Activated CD8-positive, alpha-beta memory T cell treated with anti-CD3 and anti-CD28 coated beads, Interleukin-2, amount 50 U/mL, for 1 hour (primary cell): ENCODE measurements around the gene INO80B.

Experiments
- DNase-seq: peaks from one replicate; pipeline ENCODE4 v3.0.0-alpha.2; 2020; ENCODE audit errors: extremely low read depth

Gene INO80B

DNA sequence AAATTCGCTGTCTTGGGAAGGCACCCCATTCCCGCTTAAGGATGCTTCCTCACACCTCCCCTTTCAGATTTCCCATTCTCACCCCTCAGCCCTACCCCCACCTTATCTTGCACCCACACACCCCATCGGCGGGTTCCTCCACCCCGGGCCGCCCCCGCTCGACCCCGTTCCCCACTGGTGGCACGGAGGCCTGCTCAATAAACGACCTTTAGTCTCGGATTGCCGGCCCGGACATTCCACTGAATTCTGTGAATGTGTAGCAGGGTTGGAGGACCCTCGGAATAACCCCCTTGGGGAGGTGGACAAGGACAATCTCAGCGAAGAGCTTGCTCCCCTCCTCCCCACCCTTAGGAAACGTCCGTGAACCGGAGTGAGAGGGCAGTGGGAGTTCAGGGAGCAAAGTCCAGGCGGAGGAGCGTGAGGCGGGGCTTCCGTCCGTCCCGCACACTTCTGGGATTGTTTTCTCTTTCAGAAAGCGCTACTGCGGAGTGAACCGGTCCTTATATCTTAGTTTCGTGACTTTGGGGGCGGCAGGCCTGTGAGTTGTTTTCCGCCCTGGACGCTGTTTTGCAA lies 47.3 kb downstream of the INO80B start:
- no peak for DNase-seq

DNA sequence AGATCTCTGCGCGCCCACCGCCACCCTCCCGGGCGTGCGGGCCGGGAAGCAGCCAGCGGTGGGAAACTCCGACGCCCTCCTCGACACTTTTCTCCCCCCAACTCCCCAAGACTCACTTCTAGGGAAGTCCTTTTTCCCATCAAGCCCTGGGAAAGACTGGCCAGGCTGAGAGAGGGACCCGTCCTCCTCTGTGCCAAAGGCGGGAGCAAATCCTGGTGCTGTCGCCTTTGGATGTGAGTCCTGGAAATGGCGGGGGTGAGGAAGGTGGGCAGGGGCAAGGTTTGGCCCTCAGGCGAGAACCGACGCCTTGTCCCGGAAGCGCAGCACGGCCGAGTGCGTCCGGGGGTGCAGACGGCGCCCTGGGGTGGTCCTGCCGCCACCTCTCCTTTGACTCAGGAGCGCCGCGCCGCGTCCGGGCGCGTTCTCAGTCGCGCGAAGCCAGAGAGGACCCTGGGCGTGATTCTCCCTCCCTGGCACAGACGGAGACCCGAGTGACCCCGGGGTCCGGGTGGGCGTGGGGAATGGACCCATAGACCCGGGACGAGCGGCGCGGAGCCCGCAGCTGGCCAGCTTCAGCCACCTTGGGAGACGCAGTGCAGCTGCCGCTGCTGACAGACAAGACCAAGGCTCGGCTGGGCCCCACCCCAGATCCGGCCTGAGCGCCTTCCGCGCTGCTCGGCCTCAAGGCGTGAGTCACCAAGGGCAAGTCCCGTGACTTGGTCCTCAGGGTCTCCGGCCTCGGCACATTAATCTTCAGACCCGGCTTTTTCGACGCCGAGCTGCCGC lies 48.0 kb downstream of the INO80B start:
- no peak for DNase-seq

DNA sequence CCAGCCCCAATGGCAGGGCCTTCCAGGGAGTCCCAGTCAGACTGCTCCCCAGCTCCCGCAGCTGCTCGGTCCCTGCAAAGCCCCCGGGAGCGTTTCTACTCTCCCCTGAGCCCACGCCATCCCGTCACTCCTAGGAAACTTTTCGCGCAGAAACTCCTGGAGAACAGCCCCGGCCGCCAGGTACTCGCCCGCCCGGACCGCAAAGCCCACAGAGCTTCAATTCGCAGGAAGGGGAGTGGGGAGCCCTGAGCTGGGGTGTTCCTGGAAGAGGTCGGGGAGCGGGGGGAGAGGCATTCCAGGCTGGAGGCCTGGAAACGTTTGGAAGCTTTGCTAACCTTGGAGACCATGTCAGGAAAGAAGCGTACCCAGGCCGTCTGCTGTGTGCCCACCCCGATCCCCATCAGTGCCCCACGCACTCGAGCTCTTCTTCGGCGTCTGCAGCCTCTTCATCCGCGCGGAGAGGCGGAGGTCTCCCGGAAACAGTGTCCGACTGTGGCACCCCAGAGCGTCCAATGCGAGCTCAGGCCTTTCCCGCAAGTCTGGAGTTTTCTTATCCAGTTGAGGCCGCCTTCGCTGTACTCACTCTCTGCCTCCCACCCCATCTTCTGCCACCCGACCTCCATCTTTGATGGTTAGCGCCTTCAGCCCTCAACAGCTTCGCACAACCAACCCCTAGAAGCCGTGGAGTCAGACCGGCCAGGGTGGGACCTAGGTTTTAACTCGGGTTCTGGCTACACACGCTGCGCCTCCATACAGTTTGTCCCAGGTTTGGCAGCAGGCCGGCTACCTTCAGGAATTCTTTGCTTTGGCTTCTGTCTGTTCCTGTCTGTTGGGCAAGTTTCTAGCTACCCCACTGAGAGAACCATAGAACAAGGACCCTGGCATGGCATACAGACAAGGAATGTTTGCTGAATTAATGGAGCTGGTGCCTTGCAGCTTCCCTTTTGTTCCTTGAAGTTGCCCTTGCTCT lies 48.9 kb downstream of the INO80B start:
- no peak for DNase-seq

DNA sequence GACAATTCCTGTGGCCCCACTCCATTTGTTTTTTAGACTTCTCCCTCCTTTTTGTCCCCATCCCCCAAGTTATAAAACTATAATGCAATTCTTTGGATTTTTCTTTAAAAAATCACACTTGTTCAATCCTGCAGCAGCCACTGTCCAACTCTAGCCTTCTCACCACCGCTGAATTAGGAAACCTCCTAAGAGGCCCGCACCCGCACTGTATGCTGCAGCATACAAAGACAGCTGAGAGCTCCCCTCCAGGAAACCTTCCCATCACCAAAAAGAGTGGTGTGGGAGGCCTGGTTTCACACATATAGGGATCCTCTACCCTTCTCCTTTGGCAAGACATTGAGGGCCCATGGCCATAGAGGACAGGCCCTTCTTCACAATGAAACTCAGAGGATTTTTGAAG lies 49.7 kb downstream of the INO80B start:
- no peak for DNase-seq

DNA sequence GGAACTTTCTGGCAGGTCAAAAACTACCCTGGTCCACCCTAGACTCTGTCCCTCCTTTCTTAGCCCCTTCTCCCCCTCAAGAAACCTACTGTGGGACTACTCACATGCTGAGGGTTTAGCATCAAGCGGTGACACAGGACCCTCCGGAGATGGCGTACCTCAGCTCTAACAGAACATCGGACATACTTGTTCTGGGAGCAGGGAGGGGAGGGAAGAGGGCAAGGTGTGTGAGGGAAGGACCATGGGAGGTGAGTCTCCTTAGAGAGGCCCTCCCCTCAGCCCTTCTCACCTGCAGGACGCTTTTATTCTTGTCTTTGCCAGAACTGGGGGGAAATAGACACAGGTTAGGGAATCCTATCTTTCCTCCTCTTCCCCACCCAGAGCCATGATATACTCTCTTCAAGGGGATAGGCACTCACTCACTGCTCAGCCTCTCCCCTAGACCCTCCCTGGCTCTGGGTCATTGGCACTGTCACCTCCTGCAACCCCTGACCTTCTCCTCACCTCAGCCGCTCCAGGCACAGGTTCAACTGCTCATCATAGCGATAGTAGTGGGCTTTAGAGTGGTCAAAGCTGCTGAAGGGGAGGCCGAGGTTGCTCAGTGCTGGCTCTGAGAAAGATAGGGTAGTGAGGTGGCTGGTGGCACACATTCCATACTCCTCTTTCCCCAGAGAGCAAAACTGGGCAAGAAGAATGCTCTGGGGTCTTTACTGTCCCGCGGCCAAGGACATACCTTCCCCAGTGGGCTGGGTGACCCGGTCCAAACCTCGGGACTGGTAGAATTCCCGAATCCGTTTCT lies 50.8 kb downstream of the INO80B start:
- no peak for DNase-seq

DNA sequence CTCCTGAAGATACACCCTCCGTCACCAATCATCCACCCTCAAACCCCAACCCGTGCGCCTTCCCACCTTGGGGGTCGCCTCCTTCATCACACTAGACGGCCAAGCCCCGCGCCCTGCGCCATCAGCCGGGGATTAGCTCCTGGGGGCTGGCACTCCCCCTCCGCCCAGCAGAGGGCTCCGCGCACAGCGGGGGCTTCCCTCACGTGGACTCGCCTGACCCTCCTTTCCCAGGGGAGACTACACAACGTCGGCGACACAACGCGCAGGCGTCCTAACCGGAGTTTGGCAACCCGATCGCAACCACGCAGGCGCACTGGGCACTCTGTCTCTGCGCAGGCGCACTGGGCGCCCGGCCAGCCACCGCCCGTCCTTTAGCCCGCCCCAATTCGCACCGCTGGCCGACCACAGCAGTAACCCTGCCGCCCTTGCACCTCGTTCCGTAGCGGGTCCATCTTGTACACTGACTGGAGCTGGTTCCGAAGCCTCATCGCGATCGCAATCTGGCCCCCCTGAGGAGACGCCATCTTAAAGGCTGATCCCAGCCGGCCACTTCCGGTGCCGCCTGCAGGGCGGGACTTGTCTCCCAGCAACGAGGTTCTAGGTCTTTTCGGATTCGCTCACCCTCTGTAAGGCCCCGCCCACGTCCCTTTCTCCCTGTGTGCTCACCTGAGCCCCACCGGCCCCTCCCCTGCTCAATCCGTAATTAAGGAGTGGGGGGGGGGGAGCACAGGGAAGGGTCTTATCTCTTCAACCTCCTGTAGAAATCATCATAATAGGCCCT lies 52.4 kb downstream of the INO80B start, which contains the start of gene PCGF1:
Gene PCGF1 (minus strand): TSS at position 551 of the 781 bp plus-strand sequence. CDS start 27 bp downstream, at position 524.
- DNase-seq, result peak; percentile 94
